ENCODE results near the gene LYPD1. TPM values are rescaled to one million over a fixed set of nuclear protein-coding genes. Genes with fewer than 3 reads are reported as not detected.

LYPD1 gene
- total and polyA plus RNA-seq, 2 of the 4 experiments (the other 2 are of a cell fraction): 66.1 to 87.6 TPM

GRCh38 chr2:132605236-132606180 is 64.5 kb downstream of the LYPD1 start:
- no peak overlapping the region for H3K4me3 ChIP-seq (ENCODE audit: insufficient read depth, low read depth, low read length)
- H3K4me1 ChIP-seq (ENCODE audit: control insufficient read depth, insufficient read depth, low read length): no peaks in the 10 kb centered on the region
- H4K91ac ChIP-seq (ENCODE audit: insufficient read depth, low read depth, low read length): no peak overlapping the region
- no peak overlapping the region for H2AK5ac ChIP-seq (ENCODE audit: low read depth, low read length)
- H2BK20ac ChIP-seq (ENCODE audit: low read depth, low read length): no peak overlapping the region
- intact Hi-C loops (cut with micrococcal nuclease) (no loop called here), dilution Hi-C loops (cut with HindIII; ENCODE audit: low sequenced_read_pairs, unreplicated experiment) (no loop called here), in situ Hi-C loops (cut with MboI; ENCODE audit: low sequenced_read_pairs) (no loop called here)
- no peaks in the 10 kb centered on the region; the same call in 1 of the 2 replicates for H3K9me1 ChIP-seq (ENCODE audit: insufficient read depth, low read length)
- H3K9ac ChIP-seq (ENCODE audit: low read depth, low read length): no peak overlapping the region
- H2AFZ ChIP-seq (replicated peaks; ENCODE audit: low read length, poor library complexity): no peak overlapping the region
- ATAC-seq (ENCODE audit: low read depth): no peak
- BruUV-seq (replicated peaks): no TSS peak
- TF ChIP-seq POLR2A (IDR thresholded peaks at IDR 0.05; ENCODE audit: low read depth, low read length): no peak
- no peak for TF ChIP-seq MAFK (IDR thresholded peaks at IDR 0.05; ENCODE audit: low read depth, low read length)
- TF ChIP-seq MAZ (IDR thresholded peaks at IDR 0.05; ENCODE audit: borderline replicate concordance, low read depth, low read length): no peak
- no peak for TF ChIP-seq RAD21 (IDR thresholded peaks at IDR 0.05; ENCODE audit: low read length)
- TF ChIP-seq RFX5 (IDR thresholded peaks at IDR 0.05; ENCODE audit: low read depth, low read length): no peak
- TF ChIP-seq CEBPB (IDR thresholded peaks at IDR 0.05; ENCODE audit: low read depth, low read length): no peak
- no peak for TF ChIP-seq ELK1 (IDR thresholded peaks at IDR 0.05; ENCODE audit: borderline replicate concordance, low read depth, low read length)
- no peak for TF ChIP-seq BHLHE40 (IDR thresholded peaks at IDR 0.05; ENCODE audit: low read depth, low read length)
- no peak for TF ChIP-seq FOS (IDR thresholded peaks at IDR 0.05; ENCODE audit: low read depth, low read length)
- no peak for TF ChIP-seq USF2 (IDR thresholded peaks at IDR 0.05; ENCODE audit: low read depth, low read length)
- TF ChIP-seq, protein P1, sequence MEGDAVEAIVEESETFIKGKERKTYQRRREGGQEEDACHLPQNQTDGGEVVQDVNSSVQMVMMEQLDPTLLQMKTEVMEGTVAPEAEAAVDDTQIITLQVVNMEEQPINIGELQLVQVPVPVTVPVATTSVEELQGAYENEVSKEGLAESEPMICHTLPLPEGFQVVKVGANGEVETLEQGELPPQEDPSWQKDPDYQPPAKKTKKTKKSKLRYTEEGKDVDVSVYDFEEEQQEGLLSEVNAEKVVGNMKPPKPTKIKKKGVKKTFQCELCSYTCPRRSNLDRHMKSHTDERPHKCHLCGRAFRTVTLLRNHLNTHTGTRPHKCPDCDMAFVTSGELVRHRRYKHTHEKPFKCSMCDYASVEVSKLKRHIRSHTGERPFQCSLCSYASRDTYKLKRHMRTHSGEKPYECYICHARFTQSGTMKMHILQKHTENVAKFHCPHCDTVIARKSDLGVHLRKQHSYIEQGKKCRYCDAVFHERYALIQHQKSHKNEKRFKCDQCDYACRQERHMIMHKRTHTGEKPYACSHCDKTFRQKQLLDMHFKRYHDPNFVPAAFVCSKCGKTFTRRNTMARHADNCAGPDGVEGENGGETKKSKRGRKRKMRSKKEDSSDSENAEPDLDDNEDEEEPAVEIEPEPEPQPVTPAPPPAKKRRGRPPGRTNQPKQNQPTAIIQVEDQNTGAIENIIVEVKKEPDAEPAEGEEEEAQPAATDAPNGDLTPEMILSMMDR (conservative IDR thresholded peaks at IDR 0.05; ENCODE audit: low read depth, low read length): no peak
- no peak for TF ChIP-seq MXI1 (IDR thresholded peaks at IDR 0.05; ENCODE audit: borderline replicate concordance, low read depth, low read length)
- no peak for TF ChIP-seq SMC3 (IDR thresholded peaks at IDR 0.05; ENCODE audit: low read depth, low read length)
- TF ChIP-seq NFE2L2 (IDR thresholded peaks at IDR 0.05; ENCODE audit: low read depth, low read length): no peak
- H3K9me3 ChIP-seq (ENCODE audit: control insufficient read depth, insufficient read depth, low read length): no peaks in the 10 kb centered on the region
- no peaks in the 10 kb centered on the region for H3K36me3 ChIP-seq (ENCODE audit: control insufficient read depth, insufficient read depth, low read length)
- H4K20me1 ChIP-seq (ENCODE audit: insufficient read depth, low read length): no peaks in the 10 kb centered on the region
- H3K56ac ChIP-seq (ENCODE audit: extremely low read depth, insufficient read depth, low read length): no peak overlapping the region
- no peak overlapping the region for H3K14ac ChIP-seq (replicated peaks; ENCODE audit: low read depth, low read length)
- no peak for DNase-seq
- no peak overlapping the region for H3K23ac ChIP-seq (ENCODE audit: low read depth, low read length)
- no peak overlapping the region for H3K4ac ChIP-seq (ENCODE audit: low read depth, low read length)
- CTCF ChIA-PET: no interaction called here
- H3K27me3 ChIP-seq (ENCODE audit: control insufficient read depth, insufficient read depth, low read length): peaks cover 31% of the 10 kb centered on the region
- no peak overlapping the region for H2BK15ac ChIP-seq (ENCODE audit: low read depth, low read length)
- H4K5ac ChIP-seq (ENCODE audit: low read depth, low read length): no peak overlapping the region
- no peak overlapping the region for H2BK5ac ChIP-seq (ENCODE audit: low read depth, low read length, poor library complexity, severe bottlenecking)
- 82% methylated on average over 4 of the region's 14 CpGs; no CpG with 5 or more reads in 1 of the 2 experiments for WGBS, 2 experiments (ENCODE audit: extremely low coverage in 2 of 2, insufficient read length in 1 of 2)
- H2AK9ac ChIP-seq (replicated peaks; ENCODE audit: low read depth, low read length, poor library complexity): no peak overlapping the region
- H3K27ac ChIP-seq (ENCODE audit: insufficient read depth, low read length): no peak overlapping the region
- no peak overlapping the region for H2BK120ac ChIP-seq (ENCODE audit: low read depth, low read length)
- H3K4me2 ChIP-seq (ENCODE audit: low read depth, low read length): no peak overlapping the region
- POLR2A ChIA-PET (ENCODE audit: unreplicated experiment): no interaction called here
- no peak overlapping the region for H4K8ac ChIP-seq (ENCODE audit: low read depth in 2 of 2, low read length in 2 of 2)
- H3K79me1 ChIP-seq (ENCODE audit: low read depth in 1 of 2, low read length in 2 of 2): no peaks in the 10 kb centered on the region
- no peak overlapping the region for H3K18ac ChIP-seq (ENCODE audit: low read depth, low read length)

All from IMR-90 (cell line).